NCI-H2107 (cell line): ENCODE results near the gene DRG2.

Experiments used
- DNase-seq: peaks from one replicate; lab custom pipeline; 2025; lab: John Stamatoyannopoulos, UW

The DRG2 gene

DNA sequence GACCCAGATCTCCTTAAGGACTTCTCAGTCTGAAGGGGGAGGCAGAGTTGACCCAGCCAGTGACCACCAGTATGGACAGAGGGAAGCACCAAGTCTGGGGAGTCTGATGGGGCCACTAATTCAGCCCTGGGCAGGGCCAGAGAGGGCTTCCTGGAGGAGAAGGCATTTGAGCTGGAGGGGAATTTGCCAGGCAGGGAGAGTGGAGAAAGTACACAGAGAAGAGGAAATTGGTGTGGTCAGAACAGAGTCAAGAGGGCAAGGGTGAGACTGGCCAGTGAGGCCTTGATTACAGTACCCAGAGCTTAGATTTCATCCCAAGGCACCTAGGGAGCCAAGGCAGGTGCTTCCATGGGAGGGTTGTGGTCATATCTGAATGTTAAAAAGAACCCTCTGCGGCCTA is 57.1 kb downstream of the DRG2 start:
- DNase-seq = no peak

DNA sequence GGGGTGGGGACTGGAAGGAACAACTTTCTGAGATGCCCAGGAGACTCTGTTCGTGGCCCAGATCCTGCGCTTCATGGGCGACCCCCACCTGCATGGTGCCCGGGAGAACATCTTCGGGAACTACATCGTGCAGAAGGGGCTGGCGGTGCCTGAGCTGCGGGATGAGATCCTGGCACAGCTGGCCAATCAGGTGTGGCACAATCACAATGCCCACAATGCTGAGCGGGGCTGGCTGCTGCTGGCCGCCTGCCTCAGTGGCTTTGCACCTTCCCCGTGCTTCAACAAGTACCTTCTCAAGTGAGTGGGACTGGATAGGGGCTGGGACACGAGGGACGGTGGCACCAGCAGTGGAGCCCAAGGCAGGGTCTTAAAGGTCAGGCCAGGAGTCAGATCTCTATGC is 58.1 kb downstream of the DRG2 start:
- DNase-seq = no peak

DNA sequence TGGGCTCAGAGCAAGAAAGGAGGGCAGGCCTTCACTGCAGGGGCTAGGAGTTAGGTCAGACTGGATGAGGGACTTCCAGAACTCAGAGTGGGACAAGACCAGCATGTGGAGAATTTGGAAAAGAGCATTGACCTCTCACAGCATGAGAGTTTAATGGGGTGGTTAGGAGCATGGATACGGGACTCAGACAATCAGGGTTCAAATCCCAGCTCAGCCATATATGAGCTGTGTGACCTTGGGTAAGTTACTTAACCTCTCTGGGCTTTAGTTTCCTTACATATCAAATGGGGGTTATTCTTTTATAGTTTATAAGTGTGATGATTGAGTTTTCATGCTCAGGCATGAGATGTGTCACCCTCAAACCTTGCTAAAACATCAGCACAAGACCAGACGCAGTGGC is 58.5 kb downstream of the DRG2 start:
- no peak for DNase-seq

DNA sequence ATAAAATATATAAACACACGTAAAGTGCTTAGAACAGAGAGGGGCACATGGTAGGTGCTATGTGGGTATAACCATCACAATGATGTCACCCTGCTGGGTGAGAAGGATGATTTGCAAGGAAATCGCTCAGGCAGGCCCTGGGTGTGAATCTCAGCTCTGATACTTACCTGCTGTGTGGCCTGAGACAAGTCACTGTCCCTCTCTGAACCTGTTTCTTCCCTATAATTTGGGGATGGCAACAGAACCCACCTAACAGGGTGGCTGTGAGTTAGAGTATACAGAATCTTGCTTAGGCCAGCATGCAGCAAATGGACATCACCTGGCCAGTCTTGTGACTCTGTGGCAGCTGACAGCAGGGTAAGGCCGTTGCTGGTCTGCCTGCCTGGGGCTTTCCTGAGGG is 59.2 kb downstream of the DRG2 start:
- DNase-seq = no peak

DNA sequence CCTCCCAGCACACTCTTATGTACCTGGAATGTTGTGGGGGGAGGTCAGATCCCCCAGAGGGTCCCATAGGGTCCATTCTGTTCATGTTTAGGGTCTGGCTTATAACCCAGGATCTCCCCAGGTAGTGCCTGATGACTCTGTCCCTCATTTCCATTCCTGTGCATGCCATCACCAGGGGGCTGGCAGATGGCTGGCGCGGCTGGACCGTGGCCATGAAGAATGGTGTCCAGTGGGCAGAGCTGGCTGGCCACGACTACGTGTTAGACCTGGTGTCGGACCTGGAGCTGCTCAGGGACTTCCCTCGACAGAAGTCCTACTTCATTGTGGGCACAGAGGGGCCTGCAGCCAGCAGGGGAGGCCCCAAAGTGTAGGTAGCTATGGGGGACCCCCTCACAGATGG is 60.8 kb downstream of the DRG2 start:
- no peak for DNase-seq

DNA sequence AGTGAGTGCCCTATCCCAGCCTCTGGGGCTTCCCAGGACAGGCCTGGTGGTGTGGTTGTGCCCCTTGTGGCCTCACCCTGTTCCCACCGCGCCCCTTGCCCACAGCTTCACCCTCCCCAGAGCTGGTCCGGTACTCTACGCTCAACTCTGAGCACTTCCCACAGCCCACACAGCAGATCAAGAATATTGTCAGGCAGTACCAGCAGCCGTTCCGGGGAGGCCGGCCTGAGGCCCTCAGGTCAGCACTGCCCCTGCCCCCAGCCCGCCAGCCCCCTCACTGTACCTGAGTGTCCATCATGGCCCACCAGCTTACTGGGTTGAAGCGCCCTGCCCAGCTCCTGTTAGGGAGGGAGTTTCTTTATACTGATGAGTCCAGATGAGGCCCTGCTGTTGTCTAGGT is 63.5 kb downstream of the DRG2 start:
- no peak for DNase-seq

DNA sequence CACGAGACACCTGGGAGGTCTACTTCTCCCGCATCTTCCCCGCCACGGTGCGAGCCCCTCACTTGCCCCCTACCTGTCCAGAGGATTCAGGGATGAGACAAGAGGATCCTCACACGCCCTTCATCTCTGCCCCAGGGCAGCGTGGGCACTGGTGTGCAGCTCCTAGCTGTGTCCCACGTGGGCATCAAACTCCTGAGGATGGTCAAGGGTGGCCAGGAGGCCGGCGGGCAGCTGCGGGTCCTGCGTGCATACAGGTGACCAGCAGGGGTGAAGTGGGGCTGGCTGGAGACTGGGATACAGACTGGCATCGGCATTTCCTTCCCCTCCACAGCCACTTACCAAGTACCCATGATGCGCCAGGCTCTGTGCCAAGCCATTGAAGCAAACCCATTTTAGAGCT is 67.4 kb downstream of the DRG2 start:
- DNase-seq = no peak

DNA sequence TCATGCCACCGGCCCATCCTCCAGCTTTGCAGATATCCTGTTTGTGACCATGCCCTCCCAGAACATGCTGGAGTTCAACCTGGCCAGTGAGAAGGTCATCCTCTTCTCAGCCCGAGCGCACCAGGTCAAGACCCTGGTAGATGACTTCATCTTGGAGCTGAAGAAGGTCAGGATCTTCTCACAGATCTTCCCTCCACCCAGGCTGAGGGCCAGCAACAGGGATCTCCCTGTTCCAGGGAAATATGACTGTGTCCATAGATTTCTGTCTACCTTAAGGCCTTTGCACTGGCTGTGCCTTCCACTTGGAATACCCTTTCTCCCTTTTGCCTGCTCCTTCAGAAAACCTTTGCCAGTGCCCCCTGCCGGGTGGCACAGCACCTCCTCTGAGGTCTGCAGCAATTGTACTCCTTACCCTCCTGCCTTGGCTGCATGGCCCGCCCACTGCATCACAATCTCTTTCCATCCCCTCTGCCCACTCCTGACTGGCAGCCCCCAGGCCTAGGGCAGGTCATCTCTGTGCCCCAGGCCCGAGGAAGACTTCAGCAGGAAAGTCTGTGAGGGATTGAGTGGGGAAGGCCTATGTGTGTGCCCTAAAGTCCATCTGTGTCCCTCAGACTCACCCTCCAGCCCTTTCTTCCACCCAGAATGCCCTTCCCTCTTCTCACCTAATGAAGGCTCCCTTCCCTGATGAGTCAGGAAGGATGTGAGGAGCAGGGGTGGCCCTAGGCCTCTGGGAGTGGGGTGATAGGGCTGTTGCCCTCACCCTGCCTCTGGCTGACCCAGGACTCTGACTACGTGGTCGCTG is 68.6 kb downstream of the DRG2 start:
- DNase-seq = no peak

DNA sequence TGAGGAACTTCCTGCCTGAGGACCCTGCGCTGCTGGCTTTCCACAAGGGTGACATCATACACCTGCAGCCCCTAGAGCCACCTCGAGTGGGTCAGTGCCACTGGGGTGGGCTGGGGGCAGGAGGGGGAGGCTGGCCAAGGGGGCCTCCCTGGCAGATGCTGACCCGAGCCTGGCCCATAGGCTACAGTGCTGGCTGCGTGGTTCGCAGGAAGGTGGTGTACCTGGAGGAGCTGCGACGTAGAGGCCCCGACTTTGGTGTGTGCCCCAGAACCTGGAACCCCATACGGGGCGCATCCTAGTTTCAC is 69.2 kb downstream of the DRG2 start:
- DNase-seq = no peak
